ENCODE data around the gene FUZ.
A peak's percentile ranks its signal among the peaks of the same experiment; 100 is the strongest.

Gene FUZ

DNA sequence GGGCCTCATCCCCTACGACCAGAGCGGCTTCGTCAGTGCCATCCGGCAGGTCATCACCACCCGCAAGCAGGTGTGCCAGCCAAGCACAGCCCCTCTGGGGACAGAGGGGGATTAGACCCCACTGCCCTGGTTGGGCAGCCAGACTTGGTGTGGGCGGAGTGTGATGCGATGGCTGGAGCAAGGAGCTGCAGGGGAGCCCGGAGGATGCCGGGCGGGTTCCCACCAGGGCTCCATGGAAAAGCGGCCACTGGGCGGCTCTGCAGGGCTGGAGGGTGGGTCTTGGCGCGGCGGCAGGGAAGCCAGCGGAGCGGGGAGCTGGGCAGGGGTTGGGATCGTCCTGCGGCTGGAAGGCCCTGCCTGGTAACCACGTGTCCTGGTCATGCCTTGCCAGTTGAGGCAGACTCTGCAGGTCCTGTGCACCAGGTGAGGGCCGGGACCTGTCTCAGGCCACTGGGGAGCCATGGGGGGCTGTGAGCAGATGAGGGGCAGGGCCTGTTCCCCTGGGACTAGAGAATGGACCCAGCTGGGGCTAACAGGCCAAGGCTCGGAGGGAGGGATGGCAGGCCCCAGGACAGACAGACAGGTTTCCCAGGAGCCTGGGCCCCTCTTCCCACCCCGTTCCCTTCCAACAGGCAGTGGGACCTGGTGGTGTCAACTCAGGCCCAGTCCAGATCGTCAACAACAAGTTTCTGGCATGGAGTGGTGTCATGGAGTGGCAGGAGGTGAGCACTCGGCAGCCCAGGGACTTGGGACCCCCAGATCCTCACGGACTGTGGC lies 44.2 kb upstream of the FUZ start:
- H3K9me3 ChIP-seq (ENCODE audit: control insufficient read depth in 2 of 2, low read length in 2 of 2): no peaks in the 10 kb centered on the region
- no peaks in the 10 kb centered on the region for H3K27me3 ChIP-seq (ENCODE audit: control insufficient read depth in 1 of 2, insufficient read depth in 2 of 2, low read length in 2 of 2)
- no peak overlapping the region for H3K9ac ChIP-seq (ENCODE audit: low read length in 2 of 2)
- no peak overlapping the region for H3K4me3 ChIP-seq (ENCODE audit: low read length in 2 of 2)
- H3K27ac ChIP-seq (ENCODE audit: low read length): no peak overlapping the region
- peaks cover 16 to 28% of the 10 kb centered on the region in 2 donors for H3K36me3 ChIP-seq (ENCODE audit: control insufficient read depth in 2 of 2, insufficient read depth in 2 of 2, low read length in 2 of 2)
- H3K4me1 ChIP-seq (ENCODE audit: control insufficient read depth, insufficient read depth, low read length): peaks cover 17% of the 10 kb centered on the region

GRCh38 chr19:49856574-49857021 lies 43.5 kb upstream of the FUZ start:
- Histone ChIP-seq H3K4me3 (ENCODE audit: low read length in 2 of 2) (no peak overlapping the region), H3K27ac (ENCODE audit: low read length) (no peak overlapping the region), H3K9ac (ENCODE audit: low read length in 2 of 2) (no peak overlapping the region), H3K4me1 (ENCODE audit: control insufficient read depth, insufficient read depth, low read length) (peaks cover 24% of the 10 kb centered on the region), H3K27me3 (ENCODE audit: control insufficient read depth in 1 of 2, insufficient read depth in 2 of 2, low read length in 2 of 2) (no peaks in the 10 kb centered on the region), H3K36me3 (ENCODE audit: control insufficient read depth in 2 of 2, insufficient read depth in 2 of 2, low read length in 2 of 2) (peaks cover 16 to 27% of the 10 kb centered on the region in 2 donors), H3K9me3 (ENCODE audit: control insufficient read depth in 2 of 2, low read length in 2 of 2) (no peaks in the 10 kb centered on the region)

GRCh38 chr19:49855676-49856573 lies 42.8 kb upstream of the FUZ start:
- Histone ChIP-seq H3K27me3 (ENCODE audit: control insufficient read depth in 1 of 2, insufficient read depth in 2 of 2, low read length in 2 of 2) (no peaks in the 10 kb centered on the region), H3K9ac (ENCODE audit: low read length in 2 of 2) (no peak overlapping the region), H3K4me1 (ENCODE audit: control insufficient read depth, insufficient read depth, low read length) (peaks cover 24% of the 10 kb centered on the region), H3K36me3 (ENCODE audit: control insufficient read depth in 2 of 2, insufficient read depth in 2 of 2, low read length in 2 of 2) (peaks cover 16 to 23% of the 10 kb centered on the region in 2 donors), H3K4me3 (ENCODE audit: low read length in 2 of 2) (no peak overlapping the region), H3K9me3 (ENCODE audit: control insufficient read depth in 2 of 2, low read length in 2 of 2) (no peaks in the 10 kb centered on the region), H3K27ac (ENCODE audit: low read length) (no peak overlapping the region)

DNA sequence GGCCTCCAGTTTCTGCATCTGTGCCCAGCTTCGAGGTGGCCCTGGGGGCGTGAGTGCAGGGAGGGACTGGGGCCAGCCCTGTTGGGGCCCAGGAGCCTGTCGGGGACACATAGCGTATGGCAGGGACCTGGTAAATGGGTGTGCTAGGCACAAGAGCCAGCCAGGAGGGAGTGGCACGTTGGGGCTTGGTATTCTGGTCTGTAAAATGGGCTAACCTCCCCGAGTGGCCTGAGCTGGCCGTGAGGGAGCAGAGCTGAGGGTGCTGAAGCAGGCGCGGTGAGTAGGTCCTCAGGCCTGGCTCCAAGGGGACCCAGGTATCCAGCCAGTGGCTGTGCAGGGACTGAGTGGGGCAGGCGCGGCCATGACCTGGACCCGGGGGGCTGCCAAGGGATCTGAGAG lies 42.2 kb upstream of the FUZ start:
- Histone ChIP-seq H3K9ac (ENCODE audit: low read length in 2 of 2) (no peak overlapping the region), H3K36me3 (ENCODE audit: control insufficient read depth in 2 of 2, insufficient read depth in 2 of 2, low read length in 2 of 2) (peaks cover 16 to 22% of the 10 kb centered on the region in 2 donors), H3K27ac (ENCODE audit: low read length) (no peak overlapping the region), H3K4me3 (ENCODE audit: low read length in 2 of 2) (no peak overlapping the region), H3K4me1 (ENCODE audit: control insufficient read depth, insufficient read depth, low read length) (peaks cover 28% of the 10 kb centered on the region), H3K9me3 (ENCODE audit: control insufficient read depth in 2 of 2, low read length in 2 of 2) (no peaks in the 10 kb centered on the region), H3K27me3 (ENCODE audit: control insufficient read depth in 1 of 2, insufficient read depth in 2 of 2, low read length in 2 of 2) (no peaks in the 10 kb centered on the region)

- Histone ChIP-seq H3K9me3 (ENCODE audit: control insufficient read depth in 2 of 2, low read length in 2 of 2) (no peaks in the 10 kb centered on the region), H3K36me3 (ENCODE audit: control insufficient read depth in 2 of 2, insufficient read depth in 2 of 2, low read length in 2 of 2) (peaks cover 16 to 20% of the 10 kb centered on the region in 2 donors), H3K4me1 (ENCODE audit: control insufficient read depth, insufficient read depth, low read length) (peaks cover 32% of the 10 kb centered on the region), H3K27me3 (ENCODE audit: control insufficient read depth in 1 of 2, insufficient read depth in 2 of 2, low read length in 2 of 2) (no peaks in the 10 kb centered on the region), H3K9ac (ENCODE audit: low read length in 2 of 2) (no peak overlapping the region), H3K27ac (ENCODE audit: low read length) (no peak overlapping the region), H3K4me3 (ENCODE audit: low read length in 2 of 2) (no peak overlapping the region)
Measured at GRCh38 chr19:49854378-49855263, 41.5 kb upstream of the FUZ start.

- Histone ChIP-seq H3K9ac (ENCODE audit: low read length in 2 of 2) (no peak overlapping the region), H3K36me3 (ENCODE audit: control insufficient read depth in 2 of 2, insufficient read depth in 2 of 2, low read length in 2 of 2) (peaks cover 16 to 20% of the 10 kb centered on the region in 2 donors), H3K4me3 (ENCODE audit: low read length in 2 of 2) (no peak overlapping the region), H3K9me3 (ENCODE audit: control insufficient read depth in 2 of 2, low read length in 2 of 2) (no peaks in the 10 kb centered on the region), H3K27ac (ENCODE audit: low read length) (no peak overlapping the region), H3K4me1 (ENCODE audit: control insufficient read depth, insufficient read depth, low read length) (peaks cover 32% of the 10 kb centered on the region), H3K27me3 (ENCODE audit: control insufficient read depth in 1 of 2, insufficient read depth in 2 of 2, low read length in 2 of 2) (no peaks in the 10 kb centered on the region)
Measured at GRCh38 chr19:49853852-49854377, 40.8 kb upstream of the FUZ start.

- peaks cover 10 to 14% of the 10 kb centered on the region in 2 donors for H3K36me3 ChIP-seq (ENCODE audit: control insufficient read depth in 2 of 2, insufficient read depth in 2 of 2, low read length in 2 of 2)
- H3K27me3 ChIP-seq (ENCODE audit: control insufficient read depth in 1 of 2, insufficient read depth in 2 of 2, low read length in 2 of 2): no peaks in the 10 kb centered on the region
- H3K9ac ChIP-seq (ENCODE audit: low read length in 2 of 2): peak overlapping the region in 1 of 2 donors; percentile 30
- H3K27ac ChIP-seq (ENCODE audit: low read length): no peak overlapping the region
- H3K4me1 ChIP-seq (ENCODE audit: control insufficient read depth, insufficient read depth, low read length): peaks cover 32% of the 10 kb centered on the region
- no peaks in the 10 kb centered on the region for H3K9me3 ChIP-seq (ENCODE audit: control insufficient read depth in 2 of 2, low read length in 2 of 2)
- H3K4me3 ChIP-seq (ENCODE audit: low read length in 2 of 2): peak overlapping the region; percentile 64 to 90
Measured at GRCh38 chr19:49852631-49853126, 39.6 kb upstream of the FUZ start.

DNA sequence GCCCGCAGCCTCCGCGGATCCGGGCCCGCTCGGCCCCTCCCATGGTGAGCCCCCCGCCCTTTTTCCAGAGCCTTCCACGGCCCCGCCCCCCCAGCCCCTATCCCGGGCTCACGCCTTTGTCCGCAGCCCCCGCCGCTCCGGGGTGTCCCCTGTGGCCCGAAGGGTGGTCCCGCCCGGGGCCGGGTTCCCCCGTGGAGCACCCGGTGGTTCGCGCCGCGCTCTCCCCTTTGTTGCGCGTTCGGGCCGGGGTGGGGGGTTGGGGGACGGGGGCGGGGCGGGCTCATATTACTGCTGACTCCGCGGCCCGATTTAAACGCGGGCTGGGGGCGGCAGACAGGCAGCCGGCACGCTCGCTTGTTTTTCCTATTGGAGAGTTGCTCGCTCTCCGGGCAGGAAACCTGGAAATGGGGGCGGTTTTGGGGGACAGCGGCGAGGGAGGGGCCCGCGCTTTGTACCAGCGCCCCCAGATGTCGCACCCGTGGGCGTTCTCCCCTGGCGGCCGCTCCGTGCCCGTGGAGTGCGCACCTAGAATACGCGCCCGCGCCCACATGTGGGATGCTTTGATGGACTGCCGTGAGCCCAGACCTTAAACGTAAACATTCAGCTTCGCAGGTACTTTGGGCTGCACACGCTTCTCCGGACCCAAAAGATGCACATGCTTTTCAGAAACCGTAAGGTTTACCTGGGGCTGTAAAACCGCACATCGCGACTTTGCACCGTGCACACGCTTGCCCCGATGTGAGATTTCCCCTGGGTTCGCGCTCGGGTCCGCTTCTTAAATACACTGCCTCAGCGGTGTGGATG lies 38.6 kb upstream of the FUZ start:
- Histone ChIP-seq H3K4me3 (ENCODE audit: low read length in 2 of 2) (peak overlapping the region; percentile 64 to 90), H3K27me3 (ENCODE audit: control insufficient read depth in 1 of 2, insufficient read depth in 2 of 2, low read length in 2 of 2) (no peaks in the 10 kb centered on the region), H3K4me1 (ENCODE audit: control insufficient read depth, insufficient read depth, low read length) (peaks cover 32% of the 10 kb centered on the region), H3K27ac (ENCODE audit: low read length) (no peak overlapping the region), H3K9ac (ENCODE audit: low read length in 2 of 2) (peak overlapping the region in 1 of 2 donors; percentile 64), H3K36me3 (ENCODE audit: control insufficient read depth in 2 of 2, insufficient read depth in 2 of 2, low read length in 2 of 2) (peaks cover under 1 to 10% of the 10 kb centered on the region in 2 donors), H3K9me3 (ENCODE audit: control insufficient read depth in 2 of 2, low read length in 2 of 2) (no peaks in the 10 kb centered on the region)

GRCh38 chr19:49850487-49851342 lies 37.6 kb upstream of the FUZ start, which contains the start of gene PTOV1:
Gene PTOV1 (plus strand): TSS chr19:49851159.
- no peaks in the 10 kb centered on the region for H3K27me3 ChIP-seq (ENCODE audit: control insufficient read depth in 1 of 2, insufficient read depth in 2 of 2, low read length in 2 of 2)
- peaks cover 0 to 5% of the 10 kb centered on the region in 2 donors for H3K36me3 ChIP-seq (ENCODE audit: control insufficient read depth in 2 of 2, insufficient read depth in 2 of 2, low read length in 2 of 2)
- H3K4me3 ChIP-seq (ENCODE audit: low read length in 2 of 2): peak within 1 kb of the TSS; percentile 90 to 93
- peak within 1 kb of the TSS; percentile 94 for H3K9ac ChIP-seq (ENCODE audit: low read length in 2 of 2)
- H3K4me1 ChIP-seq (ENCODE audit: control insufficient read depth, insufficient read depth, low read length): peaks cover 32% of the 10 kb centered on the region
- peak within 1 kb of the TSS; percentile 99 for H3K27ac ChIP-seq (ENCODE audit: low read length)
- H3K9me3 ChIP-seq (ENCODE audit: control insufficient read depth in 2 of 2, low read length in 2 of 2): no peaks in the 10 kb centered on the region
